Measurements from ENCODE around the gene YPEL3. TPM values are rescaled to one million over a fixed set of nuclear protein-coding genes. Genes with fewer than 3 reads are reported as not detected.

Gene YPEL3
- polyA plus RNA-seq, 2 of the 4 experiments (the other 2 are of a cell fraction), result 4.5 to 8.1 TPM

GRCh38 chr16:30091474-30092372 is 4.3 kb downstream of the YPEL3 start, which contains the start of gene TBX6 (continued):
- TF ChIP-seq REST (IDR thresholded peaks at IDR 0.05), result no peak
- peak in 1 of 2 experiments; percentile 47; a peak in 1 of 5 replicates for TF ChIP-seq JUN (IDR thresholded peaks at IDR 0.05)
- TF ChIP-seq, protein P1, sequence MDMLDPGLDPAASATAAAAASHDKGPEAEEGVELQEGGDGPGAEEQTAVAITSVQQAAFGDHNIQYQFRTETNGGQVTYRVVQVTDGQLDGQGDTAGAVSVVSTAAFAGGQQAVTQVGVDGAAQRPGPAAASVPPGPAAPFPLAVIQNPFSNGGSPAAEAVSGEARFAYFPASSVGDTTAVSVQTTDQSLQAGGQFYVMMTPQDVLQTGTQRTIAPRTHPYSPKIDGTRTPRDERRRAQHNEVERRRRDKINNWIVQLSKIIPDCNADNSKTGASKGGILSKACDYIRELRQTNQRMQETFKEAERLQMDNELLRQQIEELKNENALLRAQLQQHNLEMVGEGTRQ (IDR thresholded peaks at IDR 0.05), result no peak
- TF ChIP-seq MAX (IDR thresholded peaks at IDR 0.05), result peak; percentile 64; the same call in 1 of the 2 replicates
- TF ChIP-seq KDM5A (IDR thresholded peaks at IDR 0.05), result no peak
- TF ChIP-seq BCL3 (IDR thresholded peaks at IDR 0.05), result no peak
- no peak for TF ChIP-seq RCOR1 (IDR thresholded peaks at IDR 0.05; ENCODE audit: low read depth, low read length)
- TF ChIP-seq MYC (IDR thresholded peaks at IDR 0.05; ENCODE audit: borderline replicate concordance, low read length), result no peak; the same call in 1 of the 2 replicates
- no peak for TF ChIP-seq POLR2AphosphoS2 (conservative IDR thresholded peaks at IDR 0.05; ENCODE audit: low read length)
- TF ChIP-seq RARB (CRISPR knock-in tag; IDR thresholded peaks at IDR 0.05), result no peak
- no peak for TF ChIP-seq HOXA7 (CRISPR knock-in tag; IDR thresholded peaks at IDR 0.05)
- no peak for TF ChIP-seq ZC3H11A (IDR thresholded peaks at IDR 0.05)

DNA sequence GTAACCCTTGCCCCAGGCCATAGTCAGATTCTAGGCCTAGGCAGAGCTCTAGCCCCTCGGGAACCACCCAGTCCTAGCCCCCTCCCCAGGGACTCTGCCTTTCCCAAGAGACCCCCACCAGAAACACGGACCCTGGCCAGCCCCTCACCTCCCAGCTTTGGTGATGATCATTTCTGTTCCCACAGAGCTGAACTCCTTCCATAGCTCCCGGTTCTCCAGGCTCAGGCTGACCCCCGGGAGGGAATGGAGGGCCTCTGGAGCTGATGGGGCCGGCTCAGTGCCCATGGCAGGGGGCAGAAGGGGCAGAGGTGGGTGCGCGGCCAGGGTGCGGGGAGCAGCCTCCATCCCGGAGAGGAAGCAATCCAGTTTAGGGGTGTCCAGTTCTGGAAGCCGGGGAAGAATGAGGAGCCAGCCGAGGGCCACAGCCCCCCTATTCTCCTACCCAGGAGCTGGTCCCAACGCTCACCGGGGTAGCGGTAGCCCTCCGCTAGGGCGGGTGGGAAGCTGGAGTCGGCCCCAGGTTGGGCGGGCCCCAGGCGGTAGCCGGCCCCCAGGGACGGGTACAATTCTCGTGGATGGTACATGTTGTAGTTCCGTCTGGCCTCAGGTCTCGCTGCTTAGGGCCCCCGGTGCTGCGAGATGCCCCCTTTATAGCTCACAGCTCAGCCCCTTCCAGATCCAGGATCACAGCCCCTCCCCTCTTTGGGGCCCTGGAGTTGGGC is 5.2 kb downstream of the YPEL3 start:
- no peak for FAIRE-seq
- WGBS (ENCODE audit: missing lambda C conversion rate), result 90% methylated on average over 19 of the region's 26 CpGs
- no peak for ATAC-seq
- H3K27ac ChIP-seq, result peak overlapping the region in 1 of 2 experiments; percentile 94; a peak in 3 of 6 replicates
- H3K4me2 ChIP-seq, result peak overlapping the region; percentile 88; the same call in 1 of the 3 replicates
- no peak for DNase-seq (ENCODE audit: low read depth in 1 of 2, low spot score in 1 of 2)
- no peak overlapping the region; the same call in 2 of the 3 replicates for H3K4me3 ChIP-seq
- ChIA-PET CTCF (interaction anchor here (0.6 to 9.6 kb wide), 21 partner anchors 10 to 547 kb away, joined by 3 to 153 read pairs (median 6); partner anchors contain the start of genes ALDOA, GDPD3, PPP4C and TAOK2), POLR2A (interaction anchor here (1.8 to 4.9 kb wide), 2 partner anchors 14 to 25 kb away, joined by 7 to 67 read pairs; partner anchors contain the start of gene ALDOA)
- H3K9me3 ChIP-seq, result no peaks in the 10 kb centered on the region
- peaks cover 26% of the 10 kb centered on the region for H3K4me1 ChIP-seq
- TF ChIP-seq FOXS1 (CRISPR knock-in tag; IDR thresholded peaks at IDR 0.05) (no peak), RNF2 (IDR thresholded peaks at IDR 0.05; ENCODE audit: borderline replicate concordance, low read depth) (no peak), RFX5 (IDR thresholded peaks at IDR 0.05) (no peak), MAX (IDR thresholded peaks at IDR 0.05) (no peak), ZC3H11A (IDR thresholded peaks at IDR 0.05) (no peak), EHMT2 (IDR thresholded peaks at IDR 0.05; ENCODE audit: low read depth) (no peak), BCL3 (IDR thresholded peaks at IDR 0.05) (no peak), EHF (CRISPR knock-in tag; IDR thresholded peaks at IDR 0.05) (no peak), MAFK (IDR thresholded peaks at IDR 0.05; ENCODE audit: partially characterized antibody) (no peak), HEYL (CRISPR knock-in tag; IDR thresholded peaks at IDR 0.05) (no peak), HDAC2 (IDR thresholded peaks at IDR 0.05) (no peak), REST (IDR thresholded peaks at IDR 0.05) (no peak), GATA3 (IDR thresholded peaks at IDR 0.05; ENCODE audit: borderline replicate concordance) (no peak), FOSL2 (IDR thresholded peaks at IDR 0.05) (no peak), FOSL2 (CRISPR knock-in tag; IDR thresholded peaks at IDR 0.05) (no peak), ESRRA (IDR thresholded peaks at IDR 0.05; ENCODE audit: borderline replicate concordance, low read length) (no peak)

Measured in A549 (cell line).